Vagina (tissue), 2 donors: ENCODE data around the gene RPSA.

ENCODE experiments used
- POLR2A ChIP-seq, 2 donors: fragments of 450-650 bp; IDR thresholded peaks; one replicate each; pipeline ENCODE4 v1.6.1; 2017; ENCODE audit warnings: antibody characterized with exemption in 2 of 2, mild to moderate bottlenecking in 2 of 2, moderate library complexity in 2 of 2
- POLR2AphosphoS5 ChIP-seq, 2 donors: sonication (generic); formaldehyde crosslinking; IDR thresholded peaks; one replicate each; pipeline ENCODE4 v1.9.0; 2017; ENCODE audit warnings: antibody characterized with exemption in 2 of 2, mild to moderate bottlenecking in 2 of 2, low read depth in 1 of 2; ENCODE audit not compliant: insufficient read depth in 1 of 2
- TF ChIP-seq, protein P1 (sequence below), 3 experiments: fragments of 450-650 bp in 2 of 3; fragments of 200-600 bp in 1 of 3; sonication (generic) in 1 of 3; IDR thresholded peaks; one replicate each; pipeline ENCODE4 v1.5.1; 2017 to 2019; ENCODE audit warnings: antibody characterized with exemption in 3 of 3, mild to moderate bottlenecking in 2 of 3, moderate library complexity in 2 of 3

DNA sequence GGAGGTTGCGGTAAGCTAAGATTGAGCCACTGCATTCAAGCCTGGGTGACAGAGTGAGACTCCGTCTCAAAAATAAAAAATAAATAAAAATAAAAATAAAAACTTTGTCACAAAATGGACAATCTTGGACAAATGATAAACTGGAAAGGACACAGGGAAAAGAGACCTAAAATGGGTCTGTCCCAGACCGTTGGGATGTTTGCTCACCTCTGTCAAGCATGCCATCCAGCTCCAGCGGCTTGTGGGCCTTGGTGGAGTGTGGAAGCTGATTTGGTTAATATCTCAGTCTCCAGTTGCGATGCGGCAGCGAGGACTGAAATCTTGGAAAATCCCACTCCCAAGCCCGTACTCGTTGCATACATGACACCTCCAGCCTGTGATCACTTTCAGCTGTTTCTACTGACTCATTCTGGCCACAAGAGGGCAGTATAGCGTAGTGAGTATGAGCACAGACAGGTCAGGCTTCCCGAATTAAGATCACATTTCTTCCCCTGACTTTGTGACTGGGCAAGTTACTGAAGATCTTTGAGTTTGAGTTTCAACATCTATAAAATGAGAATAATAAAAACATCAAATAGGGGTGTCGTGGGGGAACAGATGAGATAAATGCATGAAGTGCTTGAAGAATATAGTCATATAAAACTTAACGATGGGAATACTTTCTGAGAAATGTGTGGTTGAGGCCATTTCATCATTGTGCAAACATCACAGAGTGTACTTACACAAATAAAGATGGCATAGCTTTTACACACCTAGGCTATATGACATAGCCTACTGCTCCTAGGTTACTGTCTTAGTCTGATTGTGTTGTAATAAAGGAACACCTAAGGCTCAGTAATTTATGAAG, 41.3 kb downstream of the RPSA start:
- TF ChIP-seq POLR2A (IDR thresholded peaks at IDR 0.05), result no peak
- TF ChIP-seq, protein P1, sequence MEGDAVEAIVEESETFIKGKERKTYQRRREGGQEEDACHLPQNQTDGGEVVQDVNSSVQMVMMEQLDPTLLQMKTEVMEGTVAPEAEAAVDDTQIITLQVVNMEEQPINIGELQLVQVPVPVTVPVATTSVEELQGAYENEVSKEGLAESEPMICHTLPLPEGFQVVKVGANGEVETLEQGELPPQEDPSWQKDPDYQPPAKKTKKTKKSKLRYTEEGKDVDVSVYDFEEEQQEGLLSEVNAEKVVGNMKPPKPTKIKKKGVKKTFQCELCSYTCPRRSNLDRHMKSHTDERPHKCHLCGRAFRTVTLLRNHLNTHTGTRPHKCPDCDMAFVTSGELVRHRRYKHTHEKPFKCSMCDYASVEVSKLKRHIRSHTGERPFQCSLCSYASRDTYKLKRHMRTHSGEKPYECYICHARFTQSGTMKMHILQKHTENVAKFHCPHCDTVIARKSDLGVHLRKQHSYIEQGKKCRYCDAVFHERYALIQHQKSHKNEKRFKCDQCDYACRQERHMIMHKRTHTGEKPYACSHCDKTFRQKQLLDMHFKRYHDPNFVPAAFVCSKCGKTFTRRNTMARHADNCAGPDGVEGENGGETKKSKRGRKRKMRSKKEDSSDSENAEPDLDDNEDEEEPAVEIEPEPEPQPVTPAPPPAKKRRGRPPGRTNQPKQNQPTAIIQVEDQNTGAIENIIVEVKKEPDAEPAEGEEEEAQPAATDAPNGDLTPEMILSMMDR (IDR thresholded peaks at IDR 0.05), result peak; percentile 51 to 81 (median 71)
- peak in 1 of 2 donors; percentile 9 for TF ChIP-seq POLR2AphosphoS5 (IDR thresholded peaks at IDR 0.05; ENCODE audit: insufficient read depth in 1 of 2, low read depth in 1 of 2)
